Adipose tissue (tissue), 3 donors: Measurements from ENCODE around the gene ZCCHC7. TPM values are rescaled to one million over a fixed set of nuclear protein-coding genes. Genes with fewer than 3 reads are reported as not detected.
"Not testable (repeated sequence)": the region's sequence is repeated elsewhere in the genome, so short reads cannot be mapped to it uniquely, and the experiment has no call there.

Source experiments
- H3K27ac ChIP-seq: one replicate; pipeline ENCODE4 v1.5.1; 2013; ENCODE audit warnings: low read depth, low read length
- WGBS, 3 donors: extraction: QIAGEN DNeasy Blood & Tissue Kit; methylation state at CpG; one replicate each; pipeline ENCODE4 v1.1.7; 2013; 5-methylcytosine and 5-hydroxymethylcytosine counted together
- polyA plus RNA-seq, 3 donors: library from polyadenylated mRNA; stranded (reverse); fragments of 200-250 nt; gene quantifications; one replicate each; pipeline ENCODE4 v1.2.3, GENCODE V29; 2013
- donor health status: healthy with polysubstance abuse.
- donor health status: Bipolar disorder and iron deficiency.
- donor health status: healthy.

ZCCHC7 gene
- polyA plus RNA-seq, 3 donors: 5.2 to 13.2 (median 8.0) TPM

- no peak overlapping the region for H3K27ac ChIP-seq
- 74 to 89% (median 74%) methylated on average over 4 of the region's 4 CpGs for WGBS, 3 donors
Measured at GRCh38 chr9:37157726-37158377, 37.5 kb downstream of the ZCCHC7 start.

DNA sequence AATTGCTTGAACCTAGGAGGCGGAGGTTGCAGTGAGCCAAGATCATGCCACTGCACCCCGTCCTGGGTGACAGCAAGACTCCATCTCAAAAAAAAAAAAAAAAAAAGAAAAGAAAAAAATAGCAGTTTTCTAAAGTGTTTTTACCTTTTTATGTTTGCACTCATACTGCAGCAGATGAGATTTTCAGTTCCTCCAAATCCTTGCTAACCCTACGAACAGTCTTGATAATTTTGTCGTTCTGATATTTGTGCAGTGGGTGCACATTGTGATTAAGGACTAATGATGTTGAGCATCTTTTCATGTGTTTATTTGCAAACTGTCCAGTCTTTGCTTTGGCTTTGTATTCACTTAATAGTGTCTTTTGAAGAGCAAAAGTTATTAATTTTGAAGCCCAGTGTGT lies 42.9 kb downstream of the ZCCHC7 start:
- 95 to 98% (median 96%) methylated on average over 4 of the region's 4 CpGs for WGBS, 3 donors
- no peak overlapping the region for H3K27ac ChIP-seq

DNA sequence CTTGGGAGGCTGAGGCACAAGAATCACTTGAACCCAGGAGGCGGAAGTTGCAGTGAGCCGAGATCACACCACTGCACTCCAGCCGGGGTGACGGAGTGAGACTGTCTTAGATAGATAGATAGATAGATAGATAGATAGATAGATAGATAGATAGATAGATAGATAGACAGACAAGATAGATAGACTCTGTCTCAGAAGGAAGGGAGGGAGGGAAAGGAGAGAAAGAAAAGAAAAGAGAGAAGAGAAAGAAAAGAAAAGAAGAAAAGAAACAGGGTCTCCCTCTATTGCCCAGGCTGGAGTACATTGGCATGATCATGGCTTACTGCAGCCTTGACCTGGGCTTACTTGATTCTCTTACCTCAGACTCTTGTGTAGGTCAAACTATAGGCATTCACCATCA lies 44.0 kb downstream of the ZCCHC7 start:
- H3K27ac ChIP-seq: not testable (repeated sequence)
- WGBS, 3 donors: 97% methylated on average over 4 of the region's 4 CpGs

GRCh38 chr9:37165644-37166043 lies 45.3 kb downstream of the ZCCHC7 start:
- WGBS, 3 donors: 96 to 100% (median 100%) methylated on average over 1 of the region's 1 CpG
- no peak overlapping the region for H3K27ac ChIP-seq

- H3K27ac ChIP-seq: no peak overlapping the region
- 90 to 97% (median 95%) methylated on average over 2 of the region's 2 CpGs for WGBS, 3 donors
Measured at GRCh38 chr9:37167456-37168047, 47.2 kb downstream of the ZCCHC7 start.

DNA sequence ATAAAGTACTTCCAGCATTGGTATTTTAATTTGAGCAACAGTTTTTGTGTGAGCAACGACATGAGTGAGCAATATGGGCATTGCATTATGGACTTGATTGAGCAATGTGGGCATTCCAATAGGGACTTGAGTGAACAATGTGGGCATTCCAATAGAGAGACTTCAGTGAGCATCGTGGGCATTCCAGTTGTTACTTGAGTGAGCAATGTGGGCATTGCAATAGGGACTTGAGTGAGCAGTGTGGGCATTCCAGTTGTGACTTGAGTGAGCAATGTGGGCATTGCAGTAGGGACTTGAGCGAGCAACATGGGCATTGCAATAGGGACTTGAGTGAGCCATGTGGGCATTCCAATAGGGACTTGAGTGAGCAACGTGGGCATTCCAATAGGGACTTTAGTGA lies 52.2 kb downstream of the ZCCHC7 start:
- H3K27ac ChIP-seq: no peak overlapping the region
- WGBS, 3 donors: 84 to 95% (median 90%) methylated on average over 4 of the region's 4 CpGs

DNA sequence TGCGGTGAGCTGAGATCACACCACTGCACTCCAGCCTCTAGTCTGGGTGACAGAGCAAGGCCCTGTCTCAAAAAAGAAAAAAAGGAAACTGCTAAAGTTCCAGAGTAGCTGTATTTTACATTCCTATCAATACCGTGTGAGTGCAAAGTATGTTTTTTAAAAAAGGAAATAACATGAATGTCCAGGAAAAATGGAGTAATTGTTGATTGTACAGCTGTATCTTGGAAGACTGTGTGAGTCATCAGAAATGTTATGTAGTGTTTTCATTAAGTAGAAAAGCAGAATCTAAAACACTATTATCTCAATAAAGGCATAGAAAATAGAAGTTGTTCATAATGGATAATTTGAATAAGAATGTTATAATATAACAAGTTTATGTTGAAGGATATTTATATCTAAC lies 53.9 kb downstream of the ZCCHC7 start:
- 73 to 83% (median 76%) methylated on average over 2 of the region's 2 CpGs for WGBS, 3 donors
- H3K27ac ChIP-seq: no peak overlapping the region

DNA sequence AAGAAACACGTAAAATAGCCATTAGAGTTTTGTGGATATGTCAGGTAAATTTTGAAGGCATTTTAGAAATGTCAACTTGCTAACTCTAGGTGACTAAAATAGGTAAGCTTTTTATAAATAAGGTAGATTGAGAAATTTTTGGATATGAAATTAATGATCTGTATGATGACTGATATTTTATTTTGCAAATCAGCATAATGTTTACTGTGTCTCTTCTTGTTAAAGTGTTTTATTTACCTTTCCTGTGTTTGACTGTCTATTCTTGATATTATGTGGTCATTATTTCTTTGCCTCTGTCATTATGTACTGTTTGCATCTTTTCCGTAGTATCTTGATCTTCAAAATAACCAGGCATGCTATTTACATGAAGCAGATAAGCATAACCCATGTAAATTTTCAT lies 58.4 kb downstream of the ZCCHC7 start:
- H3K27ac ChIP-seq: no peak overlapping the region
- 88 to 97% (median 95%) methylated on average over 2 of the region's 2 CpGs for WGBS, 3 donors

GRCh38 chr9:37179576-37179975 lies 59.2 kb downstream of the ZCCHC7 start:
- WGBS, 3 donors: 76 to 92% (median 90%) methylated on average over 3 of the region's 3 CpGs
- no peak overlapping the region for H3K27ac ChIP-seq

GRCh38 chr9:37180138-37180537 lies 59.8 kb downstream of the ZCCHC7 start:
- H3K27ac ChIP-seq: no peak overlapping the region
- WGBS, 3 donors: 54 to 81% (median 57%) methylated on average over 2 of the region's 2 CpGs

DNA sequence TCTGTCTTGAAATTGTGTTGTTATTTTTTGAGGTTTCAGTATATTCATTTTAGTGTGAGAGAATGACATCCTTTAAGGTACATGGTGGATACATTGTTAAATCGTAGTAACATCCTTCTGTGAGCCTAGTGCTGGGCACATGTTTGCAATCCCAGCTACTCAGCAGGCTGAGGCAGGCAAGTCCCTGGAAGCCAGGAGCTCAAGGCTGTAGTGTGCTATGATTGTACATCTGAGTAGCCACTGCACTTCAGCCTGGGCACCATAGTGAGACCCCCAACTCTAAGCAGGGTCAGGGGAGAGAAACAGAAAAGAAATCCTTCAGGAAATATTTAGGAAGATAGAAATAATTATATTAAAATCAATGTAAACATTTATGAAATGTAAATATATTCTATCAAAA lies 62.3 kb downstream of the ZCCHC7 start:
- WGBS, 3 donors: 91 to 100% (median 100%) methylated on average over 1 of the region's 1 CpG
- no peak overlapping the region for H3K27ac ChIP-seq

- 93 to 98% (median 97%) methylated on average over 4 of the region's 4 CpGs for WGBS, 3 donors
- no peak overlapping the region for H3K27ac ChIP-seq
Measured at GRCh38 chr9:37184905-37185867, 64.8 kb downstream of the ZCCHC7 start.

- H3K27ac ChIP-seq: no peak overlapping the region
- 91% methylated on average over 6 of the region's 6 CpGs for WGBS, 3 donors
Measured at GRCh38 chr9:37187292-37187691, 66.9 kb downstream of the ZCCHC7 start.

DNA sequence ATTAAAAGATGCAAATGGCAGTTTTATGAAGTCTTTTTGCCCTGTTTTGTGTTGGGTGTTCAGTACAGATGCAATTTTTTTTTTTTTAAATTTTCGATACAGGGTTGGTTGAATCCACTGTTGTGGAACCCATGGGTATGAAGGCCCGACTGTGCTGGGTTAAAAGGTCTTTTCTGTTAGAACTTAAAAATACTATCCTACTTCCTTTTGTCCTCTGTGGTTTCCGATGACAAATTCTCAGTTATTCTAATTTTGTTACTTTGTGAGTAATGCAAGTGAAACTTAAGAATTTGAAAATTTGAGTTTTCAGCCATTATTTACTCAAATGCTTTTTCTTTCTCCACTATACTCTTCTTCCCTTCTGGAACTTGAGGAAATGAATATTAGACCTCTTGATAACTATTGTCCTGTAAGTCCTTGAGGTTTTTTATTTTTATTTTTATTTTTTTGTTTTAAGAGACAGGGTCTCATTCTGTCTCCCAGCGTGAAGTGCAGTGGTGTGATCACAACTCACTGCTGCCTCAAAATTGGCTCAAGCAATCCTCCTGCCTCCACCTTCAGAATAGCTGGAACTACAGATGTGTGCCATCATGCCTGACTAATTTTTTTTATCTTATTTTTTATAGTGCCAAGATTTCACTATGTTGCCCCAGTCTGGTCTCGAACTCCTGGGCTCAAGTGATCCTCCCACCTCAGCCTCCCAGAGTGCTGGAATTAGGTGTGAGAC lies 67.5 kb downstream of the ZCCHC7 start:
- WGBS, 3 donors: 77 to 89% (median 80%) methylated on average over 5 of the region's 5 CpGs
- H3K27ac ChIP-seq: no peak overlapping the region

DNA sequence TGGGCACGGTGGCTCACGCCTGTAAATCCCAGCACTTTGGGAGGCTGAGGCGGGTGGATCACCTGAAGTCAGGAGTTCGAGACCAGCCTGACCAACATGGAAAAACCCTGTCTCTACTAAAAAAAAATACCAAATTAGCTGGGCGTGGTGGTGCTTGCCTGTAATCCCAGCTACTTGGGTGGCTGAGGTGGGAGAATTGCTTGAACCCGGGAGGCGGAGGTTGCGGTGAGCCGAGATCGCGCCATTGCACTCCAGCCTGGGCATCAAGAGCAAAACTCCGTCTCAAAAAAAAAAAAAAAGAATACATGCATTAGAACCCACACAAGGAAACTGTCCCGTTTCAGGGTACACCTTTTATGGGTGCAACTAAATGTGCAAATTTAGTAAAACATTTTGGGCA lies 70.4 kb downstream of the ZCCHC7 start:
- WGBS, 3 donors: 97 to 98% (median 97%) methylated on average over 13 of the region's 13 CpGs

DNA sequence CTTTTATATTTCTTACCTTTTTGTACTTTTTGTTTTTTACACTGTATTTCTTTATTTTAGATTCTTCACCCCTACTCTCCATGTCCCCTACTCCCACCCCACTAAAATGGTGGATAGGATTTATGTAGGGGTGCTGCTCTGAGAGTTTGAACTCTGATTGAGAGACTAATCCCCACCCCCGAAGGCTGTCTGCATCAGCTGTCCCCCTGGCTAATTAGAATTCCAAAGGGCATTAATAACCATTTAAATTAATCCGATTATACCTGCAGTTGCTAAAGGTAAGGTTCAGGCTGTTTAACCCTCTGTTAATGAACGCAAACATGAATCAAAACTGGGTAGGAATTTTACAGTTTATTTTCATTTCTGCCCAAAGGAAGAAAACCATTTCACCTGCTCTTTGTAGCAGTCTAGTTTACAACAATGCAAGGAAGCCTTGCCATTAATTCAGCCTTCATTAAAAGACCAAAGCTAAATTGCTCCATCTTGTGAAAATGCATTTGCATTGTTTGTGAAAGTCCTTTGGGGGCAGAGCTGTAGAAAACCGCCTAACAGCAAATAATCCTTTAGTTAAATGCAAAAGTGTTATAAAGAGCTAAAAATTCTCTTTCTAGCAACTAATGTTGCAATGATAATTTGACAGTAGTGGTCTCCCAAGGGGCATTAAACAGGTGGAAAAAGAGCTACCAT lies 71.2 kb downstream of the ZCCHC7 start:
- 81 to 90% (median 85%) methylated on average over 4 of the region's 4 CpGs for WGBS, 3 donors
- H3K27ac ChIP-seq: no peak overlapping the region

More for the DNA sequence above, 70.4 kb downstream of the ZCCHC7 start:
- not testable (repeated sequence) for H3K27ac ChIP-seq

GRCh38 chr9:37192803-37193202 lies 72.4 kb downstream of the ZCCHC7 start:
- H3K27ac ChIP-seq: no peak overlapping the region
